Measurements from ENCODE around the gene AGAP1. TPM values are rescaled to one million over a fixed set of nuclear protein-coding genes. Genes with fewer than 3 reads are reported as not detected.

Gene AGAP1
- total RNA-seq, 1 experiment from 2014 or later: 14.8 TPM

DNA sequence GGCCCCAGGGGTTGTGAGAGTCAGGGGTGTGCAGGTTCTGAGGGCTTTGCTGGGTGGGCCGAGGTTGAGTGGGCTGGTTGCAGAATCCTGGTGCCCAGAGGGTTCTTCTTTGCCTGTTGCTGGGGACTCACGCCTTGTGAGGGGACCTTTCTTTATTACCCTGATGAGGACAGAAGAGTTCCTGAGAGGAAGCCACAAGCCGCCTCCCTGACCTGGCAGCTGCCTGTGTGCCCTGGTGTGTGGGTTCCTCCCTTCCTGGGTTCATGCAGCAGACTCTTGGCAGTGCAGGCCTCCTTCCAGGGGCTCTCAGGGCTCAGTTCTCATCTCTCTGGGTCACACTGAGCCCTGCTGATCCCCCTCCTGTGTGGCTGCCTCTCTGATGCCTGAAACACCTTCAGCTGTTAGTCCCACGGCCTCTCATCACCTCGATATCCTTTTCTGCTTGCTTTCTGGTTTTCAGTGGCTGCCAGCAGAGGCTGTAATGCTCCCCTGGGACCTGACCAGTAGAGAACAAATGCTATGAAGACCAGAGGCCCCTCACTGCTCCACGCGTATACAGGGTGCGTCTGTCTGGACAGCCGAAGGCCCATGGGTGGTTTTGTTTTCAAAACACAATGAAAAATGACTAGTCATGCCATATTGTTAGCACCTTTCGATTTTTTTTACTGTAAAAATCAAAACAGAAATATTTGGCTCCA is 191.3 kb downstream of the AGAP1 start:
- DNase-seq (ENCODE audit: low read depth): no peak

GRCh38 chr2:235688511-235689426 is 194.9 kb downstream of the AGAP1 start:
- no peak for DNase-seq (ENCODE audit: low read depth)

- no peak for DNase-seq (ENCODE audit: low read depth)
Measured at GRCh38 chr2:235689427-235689853, 195.6 kb downstream of the AGAP1 start.

- no peak for DNase-seq (ENCODE audit: low read depth)
Measured at GRCh38 chr2:235690082-235690808, 196.4 kb downstream of the AGAP1 start.

GRCh38 chr2:235690809-235691450 is 197.1 kb downstream of the AGAP1 start:
- no peak for DNase-seq (ENCODE audit: low read depth)

DNA sequence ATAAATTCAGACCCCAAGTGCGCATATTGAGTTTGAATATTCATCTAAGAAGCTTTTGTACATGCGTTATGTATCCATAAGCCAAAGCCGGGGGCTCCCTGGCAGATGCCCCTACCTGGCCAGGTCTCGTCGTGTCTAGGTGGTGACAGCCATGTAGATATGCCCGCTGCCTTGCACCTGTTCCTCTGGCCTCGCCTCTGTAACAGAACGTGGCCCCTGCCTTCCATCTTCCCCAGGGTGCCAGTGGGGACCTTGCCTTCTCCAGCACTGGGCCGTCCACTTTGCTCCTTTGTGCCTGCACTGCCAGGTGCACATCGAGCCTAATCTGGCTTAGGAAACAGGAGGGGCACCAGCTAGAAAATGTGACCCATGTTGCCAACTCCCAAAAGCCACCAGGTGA is 198.2 kb downstream of the AGAP1 start:
- no peak for DNase-seq (ENCODE audit: low read depth)

DNA sequence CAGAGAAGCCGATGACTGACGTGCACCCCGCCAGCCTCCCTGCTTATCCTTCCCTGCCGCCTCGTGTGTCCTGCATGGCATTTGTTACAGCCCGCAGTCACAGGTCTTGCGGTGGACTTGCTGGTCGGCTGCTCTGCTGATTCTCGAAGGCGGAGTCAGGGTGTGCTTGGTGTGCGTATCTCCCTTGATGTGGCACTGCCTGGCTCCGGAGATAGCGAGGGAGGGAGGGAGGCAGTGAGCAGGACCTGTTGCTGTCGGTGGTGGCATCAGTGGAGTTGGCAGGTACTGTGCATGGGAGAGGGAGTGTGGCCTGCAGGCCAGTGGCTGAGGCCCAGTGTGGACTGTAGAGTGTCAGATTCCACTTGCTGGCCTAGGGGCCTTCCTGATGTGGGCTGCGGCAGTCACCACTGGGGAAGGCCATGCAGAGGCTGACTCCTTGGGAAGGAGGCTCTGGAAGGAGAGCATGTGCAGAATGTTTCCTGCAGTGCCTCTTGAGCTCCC is 198.9 kb downstream of the AGAP1 start:
- DNase-seq (ENCODE audit: low read depth): no peak

DNA sequence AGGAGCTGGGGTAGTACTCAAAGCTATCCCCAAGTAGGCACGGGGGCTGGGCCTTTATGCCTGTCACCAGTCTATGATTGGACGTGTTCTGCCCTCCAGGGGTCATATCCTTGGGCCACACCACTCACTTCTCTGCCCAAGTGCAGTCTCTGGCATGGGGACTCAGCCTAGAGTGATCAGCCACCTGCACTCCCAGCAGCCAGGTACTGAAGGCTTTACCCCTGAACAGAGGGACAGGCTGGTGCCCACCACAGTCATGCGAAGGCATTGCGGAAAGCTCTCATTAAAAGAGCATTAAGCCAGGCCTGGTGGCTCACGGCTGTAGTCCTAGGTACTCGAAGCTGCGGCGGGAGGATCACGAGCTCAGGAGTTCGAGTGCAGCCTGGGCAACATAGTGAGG is 199.4 kb downstream of the AGAP1 start:
- DNase-seq (ENCODE audit: low read depth): no peak

DNA sequence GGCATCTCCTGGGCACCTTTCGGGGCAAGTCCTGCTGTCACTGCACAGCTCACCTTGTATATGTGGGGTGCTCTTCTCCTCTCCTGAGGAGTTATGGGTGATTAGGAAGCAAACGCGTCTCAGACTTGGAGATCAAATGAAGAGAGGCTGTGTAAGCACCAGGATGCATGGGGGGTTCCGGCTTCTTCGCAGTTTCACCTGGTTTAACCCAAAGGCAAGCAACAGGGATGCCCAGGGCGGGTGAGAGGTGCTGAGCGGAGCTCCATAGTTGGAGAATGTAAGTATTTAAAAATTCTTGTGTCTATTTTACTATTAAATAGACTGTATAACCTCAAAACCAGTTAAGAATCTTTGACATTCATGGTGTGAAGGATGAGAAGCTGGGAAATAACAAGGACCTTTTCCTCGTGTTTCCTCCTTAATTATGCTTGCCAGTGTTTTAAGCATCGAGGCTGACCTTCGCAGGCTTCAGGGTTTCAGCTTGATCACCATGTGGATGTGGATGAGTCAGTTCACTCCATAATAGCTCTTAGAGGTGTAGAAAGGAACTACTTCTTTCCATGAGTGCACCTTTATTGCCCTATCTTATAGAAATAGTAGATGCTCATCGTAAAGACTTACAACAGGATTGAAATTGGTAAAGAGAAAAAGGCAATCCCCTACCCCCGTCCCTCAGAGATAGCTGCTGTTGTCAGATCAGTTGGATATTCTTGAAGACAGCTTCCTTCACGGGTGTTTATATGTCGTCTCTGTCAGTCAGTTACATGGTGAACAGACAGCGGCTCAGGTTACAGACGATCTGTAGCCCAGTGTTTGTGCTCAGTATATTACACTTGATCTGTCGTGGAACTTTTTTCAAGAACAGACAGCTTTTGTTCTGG is 201.1 kb downstream of the AGAP1 start:
- no peak for DNase-seq (ENCODE audit: low read depth)

DNA sequence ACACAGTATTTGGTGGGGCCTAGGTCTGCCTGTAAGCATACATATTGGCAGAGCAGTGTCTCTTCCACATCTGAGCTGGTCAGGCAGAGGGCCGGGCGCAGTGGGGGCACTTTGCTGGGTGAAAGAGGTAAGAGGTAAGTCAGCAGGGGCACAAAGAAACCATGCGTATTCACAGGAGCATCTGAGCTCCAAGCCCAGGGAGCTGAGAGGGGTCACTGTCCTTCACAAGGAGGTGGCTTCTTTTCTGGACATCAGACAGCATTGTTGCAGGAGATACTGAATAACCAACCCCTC is 201.7 kb downstream of the AGAP1 start:
- DNase-seq (ENCODE audit: low read depth): no peak

DNA sequence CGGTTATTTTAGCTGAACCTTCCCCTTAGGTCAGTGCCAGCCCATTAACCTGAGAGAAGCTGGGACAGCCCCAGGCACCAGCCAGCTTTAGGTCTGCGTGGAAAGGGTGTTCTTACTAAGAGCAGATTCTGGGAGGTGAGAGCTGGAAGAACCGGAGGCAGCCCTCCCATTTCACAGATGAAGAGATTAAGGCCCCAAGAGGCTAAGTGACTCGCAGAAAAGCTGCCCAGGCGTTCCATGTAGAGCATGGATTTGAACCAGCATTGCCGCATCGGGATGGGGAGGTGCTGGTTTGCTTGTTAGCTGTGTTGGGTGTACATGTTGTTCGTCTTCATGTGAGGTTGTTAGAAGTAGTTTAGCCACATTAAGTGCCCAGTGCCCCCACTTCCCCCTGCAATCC is 203.2 kb downstream of the AGAP1 start:
- DNase-seq (ENCODE audit: low read depth): no peak

DNA sequence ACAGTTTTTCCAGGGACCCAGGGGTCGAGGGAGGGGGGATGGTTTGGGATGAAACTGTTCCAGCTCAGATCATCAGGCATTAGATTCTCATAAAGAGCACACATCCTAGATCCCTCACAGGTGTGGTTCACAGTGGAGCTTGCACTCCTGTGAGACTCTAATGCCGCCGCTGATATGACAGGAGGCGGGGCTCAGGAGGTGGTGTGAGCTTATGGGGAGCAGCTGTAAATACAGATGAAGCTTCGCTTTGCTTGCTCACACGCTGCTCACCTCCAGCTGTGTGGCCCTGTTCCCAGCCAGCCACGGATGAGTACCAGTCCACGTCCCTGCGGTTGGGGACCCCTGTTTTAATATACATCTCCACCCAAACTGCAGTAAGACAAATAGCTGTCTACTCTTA is 204.2 kb downstream of the AGAP1 start:
- DNase-seq (ENCODE audit: low read depth): no peak

- no peak for DNase-seq (ENCODE audit: low read depth)
Measured at GRCh38 chr2:235698491-235698890, 204.6 kb downstream of the AGAP1 start.

DNA sequence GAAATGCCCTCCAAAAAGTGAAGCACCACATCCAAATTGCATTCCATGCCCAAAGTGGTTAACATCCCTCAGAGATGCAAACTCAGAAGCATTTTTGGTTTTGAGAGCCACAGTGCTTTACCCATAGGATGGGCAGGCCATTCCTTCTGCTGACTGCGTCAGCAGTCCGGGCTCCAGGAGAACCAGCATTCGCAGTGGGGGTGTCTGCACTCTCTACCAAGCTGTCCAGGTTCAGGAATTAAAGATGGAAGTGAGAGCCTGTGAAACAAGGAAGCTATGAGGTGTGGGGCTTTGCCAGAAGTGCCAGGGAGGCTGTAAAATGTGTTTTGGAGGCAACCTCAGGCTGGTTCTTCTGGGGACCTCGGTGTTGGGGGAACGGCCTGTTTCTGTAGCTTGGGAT is 205.7 kb downstream of the AGAP1 start:
- no peak for DNase-seq (ENCODE audit: low read depth)

- no peak for DNase-seq (ENCODE audit: low read depth)
Measured at GRCh38 chr2:235701206-235701981, 207.6 kb downstream of the AGAP1 start.

DNA sequence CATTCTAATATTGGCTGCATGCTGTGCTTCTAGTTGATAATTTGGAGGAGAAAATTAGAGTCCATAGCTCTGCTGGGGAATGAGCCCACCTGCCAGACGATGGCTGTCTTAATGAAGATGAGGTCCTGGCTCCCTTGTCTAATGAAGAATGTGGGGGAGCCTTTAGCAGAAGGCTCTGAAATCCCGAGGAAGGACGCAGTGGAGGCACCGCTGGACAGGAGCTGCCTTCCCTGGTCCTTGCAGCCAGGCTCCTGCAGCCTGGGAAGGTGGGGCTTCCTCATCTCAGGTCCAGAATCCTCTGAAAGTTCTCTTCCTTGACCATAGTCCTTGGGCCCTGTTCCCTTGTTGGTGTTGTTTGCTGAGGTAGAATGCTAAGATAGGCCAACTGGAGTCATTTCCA is 208.3 kb downstream of the AGAP1 start:
- no peak for DNase-seq (ENCODE audit: low read depth)

GRCh38 chr2:235703711-235704295 is 210.0 kb downstream of the AGAP1 start:
- DNase-seq (ENCODE audit: low read depth): no peak

GRCh38 chr2:235705296-235705695 is 211.5 kb downstream of the AGAP1 start:
- DNase-seq (ENCODE audit: low read depth): no peak

- no peak for DNase-seq (ENCODE audit: low read depth)
Measured at GRCh38 chr2:235706506-235706905, 212.7 kb downstream of the AGAP1 start.

Measured in HT1080 (cell line).